ENCODE data around the gene CCDC69. TPM values are rescaled to one million over a fixed set of nuclear protein-coding genes. Genes with fewer than 3 reads are reported as not detected.
A peak's percentile ranks its signal among the peaks of the same experiment; 100 is the strongest.

The CCDC69 gene
- total and polyA plus RNA-seq, 2 of the 8 experiments (the other 6 are each of a cell fraction or from before 2014, with no cell fraction given): 8.4 to 10.8 TPM

GRCh38 chr5:151164687-151165392 is 59.1 kb downstream of the CCDC69 start:
- no peak overlapping the region for H3K4me3 ChIP-seq (ENCODE audit: extremely low read depth in 1 of 4, insufficient read depth in 2 of 4, low read depth in 3 of 4, low read length in 4 of 4)
- peak; percentile 94 for FAIRE-seq
- no peak overlapping the region for H2BK120ac ChIP-seq (replicated peaks; ENCODE audit: low read depth, low read length)
- ChIA-PET POLR2A (ENCODE audit: partially characterized antibody) (interaction anchor here (1.0 to 2.0 kb wide), 2 partner anchors 39 to 116 kb away, joined by 3 to 11 read pairs; no protein-coding TSS in a partner anchor), CTCF (ENCODE audit: partially characterized antibody) (interaction anchor here (0.7 to 20.0 kb wide), 47 partner anchors 8 to 487 kb away, joined by 3 to 810 read pairs (median 4); partner anchors contain the start of genes CCDC69, GM2A and SLC36A3)
- H3K18ac ChIP-seq (ENCODE audit: extremely low read depth, low read length): no peak overlapping the region; the same call in 1 of the 2 replicates
- no peaks in the 10 kb centered on the region for H3K36me3 ChIP-seq (ENCODE audit: control insufficient read depth in 2 of 4, insufficient read depth in 4 of 4, low read length in 3 of 4)
- H3K4ac ChIP-seq (replicated peaks; ENCODE audit: insufficient read length, low read depth, low read length): no peak overlapping the region
- H3K27me3 ChIP-seq (replicated peaks in 1 of 4; ENCODE audit: control insufficient read depth in 3 of 4, extremely low read depth in 1 of 4, insufficient read depth in 3 of 4, low read length in 3 of 4): no peaks in the 10 kb centered on the region
- H3K23me2 ChIP-seq (ENCODE audit: low read depth, low read length): no peaks in the 10 kb centered on the region
- no peak overlapping the region for H3K4me2 ChIP-seq (ENCODE audit: insufficient read depth in 1 of 2, low read depth in 2 of 2, low read length in 2 of 2)
- 59% methylated on average over 8 of the region's 8 CpGs; no CpG with 5 or more reads in 1 of the 2 experiments for WGBS, 2 experiments (ENCODE audit: extremely low coverage in 1 of 2, insufficient coverage in 1 of 2, insufficient read length in 1 of 2, insufficient replicate concordance in 2 of 2, low coverage in 1 of 2, low lambda C conversion rate in 2 of 2, missing lambda C conversion rate in 1 of 2)
- no peak overlapping the region for H4K91ac ChIP-seq (replicated peaks; ENCODE audit: insufficient read length, low read length)
- no peak overlapping the region for H2AK5ac ChIP-seq (ENCODE audit: low read depth, low read length)
- H4K20me1 ChIP-seq (replicated peaks in 1 of 2; ENCODE audit: control insufficient read depth in 1 of 2, insufficient read depth in 2 of 2, low read length in 2 of 2): no peaks in the 10 kb centered on the region
- DNase-seq (ENCODE audit: low read depth in 1 of 2, low spot score in 2 of 2): peak in 1 of 2 experiments; percentile 85
- H2BK12ac ChIP-seq (ENCODE audit: low read depth, low read length): no peak overlapping the region
- H2AFZ ChIP-seq (ENCODE audit: low read length): peak overlapping the region; percentile 31; the same call in 1 of the 2 replicates
- no peak overlapping the region for H3K23ac ChIP-seq (ENCODE audit: insufficient read length)
- TF ChIP-seq CTCF (IDR thresholded peaks at IDR 0.05; ENCODE audit: control extremely low read depth in 1 of 3, insufficient read depth in 1 of 3, low read depth in 1 of 3, low read length in 3 of 3) (peak; percentile 64 to 95 (median 92)), SP2 (IDR thresholded peaks at IDR 0.05; ENCODE audit: low read length) (no peak), JUND (IDR thresholded peaks at IDR 0.05; ENCODE audit: low read length) (peak; percentile 51; the same call in 1 of the 2 replicates), ASH2L (IDR thresholded peaks at IDR 0.05; ENCODE audit: low read length) (no peak), ATF3 (IDR thresholded peaks at IDR 0.05; ENCODE audit: insufficient read depth, low read depth, low read length) (no peak), RAD21 (IDR thresholded peaks at IDR 0.05 in 1 of 2, conservative IDR thresholded peaks at IDR 0.05 in 1 of 2; ENCODE audit: low read depth in 2 of 2, low read length in 2 of 2) (peak; percentile 96 to 99), KDM1A (IDR thresholded peaks at IDR 0.05; ENCODE audit: borderline replicate concordance, low read length) (no peak)
- no peaks in the 10 kb centered on the region; a peak in 1 of 7 replicates for H3K4me1 ChIP-seq (replicated peaks in 1 of 4; ENCODE audit: control insufficient read depth in 3 of 4, insufficient read depth in 4 of 4, low read length in 3 of 4)
- H3K27ac ChIP-seq (ENCODE audit: low read depth, low read length): no peak overlapping the region
- no peaks in the 10 kb centered on the region for H3K79me2 ChIP-seq (ENCODE audit: control insufficient read depth in 1 of 2, insufficient read depth in 2 of 2, low read length in 2 of 2)
- no peak overlapping the region for H2BK5ac ChIP-seq (ENCODE audit: low read depth, low read length)
- H3K56ac ChIP-seq (replicated peaks; ENCODE audit: insufficient read length, low read depth, low read length): no peak overlapping the region
- H3K9ac ChIP-seq (replicated peaks in 1 of 4; ENCODE audit: extremely low read depth in 1 of 4, low read depth in 3 of 4, low read length in 3 of 4): no peak overlapping the region
- no peak overlapping the region for H3K14ac ChIP-seq (ENCODE audit: insufficient read length)
- H4K5ac ChIP-seq (ENCODE audit: insufficient read length, low read depth, low read length): no peak overlapping the region
- H3K79me1 ChIP-seq (ENCODE audit: low read depth, low read length): no peaks in the 10 kb centered on the region
- no peak overlapping the region for H2BK15ac ChIP-seq (ENCODE audit: low read length)
- no peak overlapping the region for H4K8ac ChIP-seq (ENCODE audit: extremely low read depth, insufficient read depth, low read length)
- H2BK20ac ChIP-seq (ENCODE audit: low read length): no peak overlapping the region
- H3K9me3 ChIP-seq (ENCODE audit: insufficient read depth in 2 of 2, low read depth in 1 of 2, low read length in 1 of 2): no peaks in the 10 kb centered on the region
